GM23338 (cell line): ENCODE data around the gene ABO.

ENCODE experiments used
- CREB1 ChIP-seq: fragments of 250-450 bp; sonication (Bioruptor Pico); IDR thresholded peaks from 2 replicates; pipeline ENCODE4 v1.5.0; 2020; ENCODE audit warnings: low read depth, mild to moderate bottlenecking, moderate library complexity
- CTCF ChIP-seq, 2 experiments: fragments of 200-600 bp in 1 of 2; sonication (generic) in 1 of 2; conservative IDR thresholded peaks; 2 replicates each; pipeline versions ENCODE4 v1.5.1 to v1.6.1; 2016 to 2017; ENCODE audit warnings: antibody characterized with exemption in 2 of 2, low read depth in 2 of 2, mild to moderate bottlenecking in 2 of 2, moderate library complexity in 1 of 2
- EZH2 ChIP-seq: fragments of 200-600 bp; sonication (generic); IDR thresholded peaks from one replicate; pipeline ENCODE4 v1.8.0; 2017; ENCODE audit warnings: antibody characterized with exemption, mild to moderate bottlenecking, low read depth; ENCODE audit not compliant: unreplicated experiment
- EZH2phosphoT487 ChIP-seq: fragments of 200-600 bp; sonication (generic); IDR thresholded peaks from one replicate; pipeline ENCODE4 v1.8.1; 2018; ENCODE audit warnings: antibody characterized with exemption; ENCODE audit not compliant: unreplicated experiment
- JUNB ChIP-seq: IDR thresholded peaks from one replicate; pipeline ENCODE4 v1.6.1; 2016; ENCODE audit warnings: antibody characterized with exemption; ENCODE audit not compliant: unreplicated experiment
- NANOG ChIP-seq: IDR thresholded peaks from 2 replicates; pipeline ENCODE4 v1.6.1; 2016; ENCODE audit warnings: antibody characterized with exemption, borderline replicate concordance
- POLR2AphosphoS5 ChIP-seq: IDR thresholded peaks from 2 replicates; pipeline ENCODE4 v1.6.1; 2016; ENCODE audit warnings: antibody characterized with exemption, low read depth
- REST ChIP-seq: IDR thresholded peaks from one replicate; pipeline ENCODE4 v1.6.1; 2018; ENCODE audit warnings: antibody characterized with exemption; ENCODE audit not compliant: unreplicated experiment
- ZNF331 ChIP-seq: fragments of 250-450 bp; sonication (Bioruptor Pico); IDR thresholded peaks from 2 replicates; pipeline ENCODE4 v1.5.0; 2020; ENCODE audit warnings: low read depth, mild to moderate bottlenecking, moderate library complexity

- TF ChIP-seq EZH2 (no peak), POLR2AphosphoS5 (no peak), CREB1 (no peak), REST (no peak), CTCF (conservative IDR thresholded peaks at IDR 0.05; ENCODE audit: low read depth in 2 of 2) (no peak), NANOG (no peak), EZH2phosphoT487 (no peak), ZNF331 (no peak), JUNB (no peak)
Observed at GRCh38 chr9:133303266-133304157, 28.5 kb upstream of the ABO start.
